ENCODE measurements around the gene AMDHD1.

AMDHD1 gene

DNA sequence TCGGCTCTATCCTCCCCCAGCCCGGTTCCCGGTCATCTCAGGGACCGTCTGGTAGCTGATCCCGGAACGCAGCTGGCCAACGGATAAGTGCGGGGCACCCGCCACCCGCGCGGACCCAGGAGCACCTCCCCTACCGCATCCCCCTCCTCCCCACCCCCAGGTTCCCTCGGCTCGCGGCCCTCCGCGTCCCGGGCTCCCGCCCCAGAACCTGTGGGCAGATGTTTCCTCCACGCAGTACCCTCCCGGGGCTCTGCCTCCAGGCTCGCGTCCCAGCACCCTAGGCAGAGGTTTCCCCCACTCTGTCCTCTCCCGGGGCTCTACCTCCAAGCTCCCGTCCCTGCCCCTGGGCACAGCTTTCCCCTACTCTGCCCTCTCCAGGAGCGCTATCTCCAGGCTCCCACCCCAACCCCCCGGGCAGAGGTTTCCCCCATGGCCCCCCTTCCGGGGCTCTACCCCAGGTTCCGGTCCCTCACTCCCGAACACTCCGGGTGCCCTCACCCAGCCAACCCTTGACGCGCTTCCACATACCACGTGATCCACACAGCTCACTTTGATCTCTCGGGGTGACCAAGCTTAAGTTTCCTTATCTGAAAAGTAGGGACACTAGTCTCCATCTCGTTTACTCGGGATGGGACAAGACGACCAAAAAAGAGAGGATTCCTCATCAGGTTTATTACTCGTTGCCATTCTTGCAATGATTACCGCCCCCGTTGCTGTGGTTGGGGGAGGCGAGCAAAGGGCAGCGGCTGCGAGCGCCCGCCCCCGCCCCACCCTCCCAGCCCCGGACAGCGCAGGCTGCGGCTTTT lies 404 bp upstream of the AMDHD1 start, which contains the start of gene CCDC38 (continued):
- TF ChIP-seq ZNF112 (tag by site-specific recombination; IDR thresholded peaks at IDR 0.05) (no peak), ZNF585B (tag by site-specific recombination; IDR thresholded peaks at IDR 0.05) (no peak), ZNF324 (tag by site-specific recombination; IDR thresholded peaks at IDR 0.05) (no peak), ZNF560 (tag by site-specific recombination; IDR thresholded peaks at IDR 0.05; ENCODE audit: borderline replicate concordance) (no peak), ZNF645 (tag by site-specific recombination; IDR thresholded peaks at IDR 0.05) (no peak), MYNN (tag by site-specific recombination; IDR thresholded peaks at IDR 0.05; ENCODE audit: borderline replicate concordance) (no peak), AEBP2 (tag by site-specific recombination; IDR thresholded peaks at IDR 0.05; ENCODE audit: borderline replicate concordance) (0 out of 2 replicates have a peak, but pooled peaks have one; percentile 50), ZSCAN4 (tag by site-specific recombination; IDR thresholded peaks at IDR 0.05) (no peak), ZBTB11 (tag by site-specific recombination; conservative IDR thresholded peaks at IDR 0.05; ENCODE audit: low read depth) (peak; percentile 98), GLIS2 (tag by site-specific recombination; IDR thresholded peaks at IDR 0.05) (peak; percentile 98), REPIN1 (tag by site-specific recombination; IDR thresholded peaks at IDR 0.05; ENCODE audit: low read depth) (no peak), ZNF341 (tag by site-specific recombination; IDR thresholded peaks at IDR 0.05; ENCODE audit: low read depth) (peak; percentile 68), ZBTB20 (tag by site-specific recombination; IDR thresholded peaks at IDR 0.05) (peak; percentile 99), ZNF114 (tag by site-specific recombination; IDR thresholded peaks at IDR 0.05) (no peak), SETDB1 (IDR thresholded peaks at IDR 0.05; ENCODE audit: insufficient read length, low read length) (no peak), ZNF416 (tag by site-specific recombination; IDR thresholded peaks at IDR 0.05) (no peak), ZNF785 (tag by site-specific recombination; IDR thresholded peaks at IDR 0.05) (no peak), RBAK (tag by site-specific recombination; IDR thresholded peaks at IDR 0.05) (no peak), ZNF223 (tag by site-specific recombination; IDR thresholded peaks at IDR 0.05) (no peak), ZNF133 (tag by site-specific recombination; IDR thresholded peaks at IDR 0.05) (no peak), ZNF394 (tag by site-specific recombination; IDR thresholded peaks at IDR 0.05; ENCODE audit: borderline replicate concordance) (peak; percentile 42; the same call in 1 of the 2 replicates), ZNF366 (tag by site-specific recombination; conservative IDR thresholded peaks at IDR 0.05) (peak; percentile 64), ZNF501 (tag by site-specific recombination; IDR thresholded peaks at IDR 0.05) (peak; percentile 84), ZNF626 (tag by site-specific recombination; IDR thresholded peaks at IDR 0.05) (no peak), ZNF302 (tag by site-specific recombination; IDR thresholded peaks at IDR 0.05; ENCODE audit: low read depth) (no peak), ZNF670 (tag by site-specific recombination; IDR thresholded peaks at IDR 0.05; ENCODE audit: low read depth) (no peak), ZBTB26 (tag by site-specific recombination; optimal IDR thresholded peaks at IDR 0.05) (peak; percentile 66), ZNF48 (tag by site-specific recombination; IDR thresholded peaks at IDR 0.05) (no peak)
- TF ChIP-seq, protein P1, sequence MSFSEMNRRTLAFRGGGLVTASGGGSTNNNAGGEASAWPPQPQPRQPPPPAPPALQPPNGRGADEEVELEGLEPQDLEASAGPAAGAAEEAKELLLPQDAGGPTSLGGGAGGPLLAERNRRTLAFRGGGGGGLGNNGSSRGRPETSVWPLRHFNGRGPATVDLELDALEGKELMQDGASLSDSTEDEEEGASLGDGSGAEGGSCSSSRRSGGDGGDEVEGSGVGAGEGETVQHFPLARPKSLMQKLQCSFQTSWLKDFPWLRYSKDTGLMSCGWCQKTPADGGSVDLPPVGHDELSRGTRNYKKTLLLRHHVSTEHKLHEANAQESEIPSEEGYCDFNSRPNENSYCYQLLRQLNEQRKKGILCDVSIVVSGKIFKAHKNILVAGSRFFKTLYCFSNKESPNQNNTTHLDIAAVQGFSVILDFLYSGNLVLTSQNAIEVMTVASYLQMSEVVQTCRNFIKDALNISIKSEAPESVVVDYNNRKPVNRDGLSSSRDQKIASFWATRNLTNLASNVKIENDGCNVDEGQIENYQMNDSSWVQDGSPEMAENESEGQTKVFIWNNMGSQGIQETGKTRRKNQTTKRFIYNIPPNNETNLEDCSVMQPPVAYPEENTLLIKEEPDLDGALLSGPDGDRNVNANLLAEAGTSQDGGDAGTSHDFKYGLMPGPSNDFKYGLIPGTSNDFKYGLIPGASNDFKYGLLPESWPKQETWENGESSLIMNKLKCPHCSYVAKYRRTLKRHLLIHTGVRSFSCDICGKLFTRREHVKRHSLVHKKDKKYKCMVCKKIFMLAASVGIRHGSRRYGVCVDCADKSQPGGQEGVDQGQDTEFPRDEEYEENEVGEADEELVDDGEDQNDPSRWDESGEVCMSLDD (tag by site-specific recombination; IDR thresholded peaks at IDR 0.05), result peak; percentile 92

Data from HEK293 (cell line).